HG03571 (cell line): ENCODE results near the gene PTRHD1.
"Not testable (repeated sequence)": the region's sequence is repeated elsewhere in the genome, so short reads cannot be mapped to it uniquely, and the experiment has no call there.

Experiments
- ATAC-seq: cut with Tn5 transposase; IDR thresholded peaks from one replicate; pipeline ENCODE4 v1.9.1; 2021; ENCODE audit not compliant: unreplicated experiment

The PTRHD1 gene

GRCh38 chr2:24792874-24793760, at the start of gene PTRHD1, which contains the start of gene CENPO:
Gene PTRHD1 (minus strand): TSS chr2:24793391. CDS start chr2:24793377, 14 bp downstream.
Gene CENPO (plus strand): TSS chr2:24793425. CDS start chr2:24793920, 495 bp downstream.
- ATAC-seq, result peak; percentile 88

GRCh38 chr2:24842081-24843050, 49.2 kb upstream of the PTRHD1 start:
- ATAC-seq, result no peak

GRCh38 chr2:24840962-24841945, 48.1 kb upstream of the PTRHD1 start:
- ATAC-seq, result no peak

GRCh38 chr2:24840164-24840869, 47.1 kb upstream of the PTRHD1 start:
- no peak for ATAC-seq

- no peak for ATAC-seq
These were observed 46.5 kb upstream of the PTRHD1 start for GRCh38 chr2:24839729-24840128.

GRCh38 chr2:24838541-24838940, 45.4 kb upstream of the PTRHD1 start:
- no peak for ATAC-seq

- ATAC-seq, result no peak
These were observed 44.9 kb upstream of the PTRHD1 start for GRCh38 chr2:24837996-24838513.

- no peak for ATAC-seq
These were observed 43.5 kb upstream of the PTRHD1 start for GRCh38 chr2:24836706-24837105.

GRCh38 chr2:24836206-24836605, 43.0 kb upstream of the PTRHD1 start:
- ATAC-seq, result no peak

- not testable (repeated sequence) for ATAC-seq
These were observed 42.2 kb upstream of the PTRHD1 start for GRCh38 chr2:24835411-24835810.

- ATAC-seq, result no peak
These were observed 41.7 kb upstream of the PTRHD1 start for GRCh38 chr2:24834733-24835395.

- no peak for ATAC-seq
These were observed 40.9 kb upstream of the PTRHD1 start for GRCh38 chr2:24833821-24834732.

GRCh38 chr2:24832931-24833701, 39.9 kb upstream of the PTRHD1 start:
- no peak for ATAC-seq

GRCh38 chr2:24832521-24832920, 39.3 kb upstream of the PTRHD1 start:
- ATAC-seq, result no peak

- no peak for ATAC-seq
These were observed 38.9 kb upstream of the PTRHD1 start for GRCh38 chr2:24832073-24832461.

- ATAC-seq, result no peak
These were observed 38.3 kb upstream of the PTRHD1 start for GRCh38 chr2:24831221-24832072.
